Stimulated activated naive CD8-positive, alpha-beta T cell treated with anti-CD3 and anti-CD28 coated beads, Interleukin-15, amount 100 ng/mL, for 72 hours (primary cell): ENCODE measurements around the gene GNA15.

Experiments used
- ATAC-seq: fragments of 150-1000 bp; cut with Tn5 transposase; 2 replicates; pipeline ENCODE4 v1.10.0; 2021; ENCODE audit warnings: mild to moderate bottlenecking, moderate library complexity
- DNase-seq, 2 donors: peaks; one replicate each; pipeline ENCODE4 v3.0.0; 2021 to 2022
- H3K27ac Mint-ChIP-seq, 2 donors: one replicate each; pipeline ENCODE4 v1.8.0; 2022; ENCODE audit warnings: mild to moderate bottlenecking in 2 of 2, mixed read lengths in 2 of 2, moderate library complexity in 2 of 2
- H3K27me3 Mint-ChIP-seq: one replicate; pipeline ENCODE4 v1.8.0; 2022; ENCODE audit warnings: mixed read lengths
- H3K4me1 Mint-ChIP-seq: one replicate; pipeline ENCODE4 v1.8.0; 2022; ENCODE audit warnings: mild to moderate bottlenecking, mixed read lengths
- H3K4me3 Mint-ChIP-seq, 2 donors: one replicate each; pipeline ENCODE4 v1.8.0; 2022; ENCODE audit warnings: mild to moderate bottlenecking in 2 of 2, mixed read lengths in 2 of 2, moderate library complexity in 1 of 2
- H3K9me3 Mint-ChIP-seq, 2 donors: one replicate each; pipeline ENCODE4 v1.8.0; 2022; ENCODE audit warnings: mixed read lengths in 2 of 2

The GNA15 gene

DNA sequence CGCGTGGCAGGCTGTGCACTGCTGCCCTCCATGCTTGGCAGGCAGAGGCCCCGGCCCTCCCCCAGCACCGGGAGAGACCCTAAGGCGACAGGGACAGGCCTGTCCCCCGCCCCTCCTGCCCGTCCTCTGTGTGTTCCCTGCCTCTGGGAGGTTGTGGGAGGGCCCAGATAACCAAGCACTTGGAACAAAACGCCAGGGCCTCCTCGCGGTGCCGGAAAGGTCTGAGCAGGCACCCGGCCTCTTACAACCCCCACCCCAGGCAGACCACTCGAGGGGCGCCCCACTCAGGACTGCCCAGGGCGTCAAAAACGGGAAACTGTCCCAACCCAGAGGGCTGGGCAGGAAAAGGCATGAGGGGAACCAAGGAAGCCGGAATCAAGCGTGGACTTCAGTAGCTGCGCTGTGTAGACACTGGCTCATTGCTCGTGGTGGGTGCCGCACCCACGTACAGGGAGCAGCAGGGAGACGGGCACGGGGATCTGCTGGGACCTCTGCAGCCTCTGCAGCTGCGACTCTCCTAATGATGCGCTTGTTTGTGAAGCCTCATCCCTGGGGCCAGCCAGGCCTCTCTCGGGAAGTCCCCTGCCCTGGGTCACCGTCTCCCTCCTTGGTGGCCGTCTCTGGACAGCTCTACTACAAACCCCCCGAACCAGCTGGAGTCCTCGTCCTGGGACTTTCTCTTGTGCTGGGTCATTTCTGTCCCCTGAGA is 21.7 kb upstream of the GNA15 start:
- no peak for ATAC-seq
- H3K27me3 Mint-ChIP-seq, result no peaks in the 10 kb centered on the region
- no peak overlapping the region for H3K27ac Mint-ChIP-seq
- DNase-seq, result no peak
- H3K4me1 Mint-ChIP-seq, result no peaks in the 10 kb centered on the region
- H3K4me3 Mint-ChIP-seq, result no peak overlapping the region
- H3K9me3 Mint-ChIP-seq, result no peaks in the 10 kb centered on the region

DNA sequence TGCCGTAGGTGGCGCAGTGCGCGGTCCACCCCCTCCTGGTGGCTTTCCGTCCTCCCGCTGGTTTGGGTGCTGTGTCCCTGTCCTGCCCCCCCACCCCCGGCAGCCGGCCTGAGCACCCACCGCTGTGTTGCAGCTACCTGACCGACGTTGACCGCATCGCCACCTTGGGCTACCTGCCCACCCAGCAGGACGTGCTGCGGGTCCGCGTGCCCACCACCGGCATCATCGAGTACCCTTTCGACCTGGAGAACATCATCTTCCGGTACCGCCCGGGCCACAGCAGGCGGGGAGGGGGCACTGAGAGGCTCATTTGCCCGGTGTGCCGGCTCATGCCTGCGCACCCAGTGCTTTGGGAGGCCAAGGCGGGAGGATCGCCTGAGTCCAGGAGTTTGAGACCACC is 21.0 kb upstream of the GNA15 start:
- no peak overlapping the region for H3K27ac Mint-ChIP-seq
- no peaks in the 10 kb centered on the region for H3K4me1 Mint-ChIP-seq
- DNase-seq (no peak), ATAC-seq (no peak)
- H3K4me3 Mint-ChIP-seq, result no peak overlapping the region
- no peaks in the 10 kb centered on the region for H3K9me3 Mint-ChIP-seq
- H3K27me3 Mint-ChIP-seq, result no peaks in the 10 kb centered on the region

GRCh38 chr19:3115411-3115810 is 20.4 kb upstream of the GNA15 start:
- ATAC-seq (peak; percentile 13), DNase-seq (no peak)
- no peaks in the 10 kb centered on the region for H3K9me3 Mint-ChIP-seq
- H3K4me1 Mint-ChIP-seq, result no peaks in the 10 kb centered on the region
- H3K4me3 Mint-ChIP-seq, result no peak overlapping the region
- H3K27ac Mint-ChIP-seq, result no peak overlapping the region
- H3K27me3 Mint-ChIP-seq, result no peaks in the 10 kb centered on the region

GRCh38 chr19:3115916-3116602 is 19.8 kb upstream of the GNA15 start:
- H3K4me1 Mint-ChIP-seq, result no peaks in the 10 kb centered on the region
- no peaks in the 10 kb centered on the region for H3K9me3 Mint-ChIP-seq
- no peak for DNase-seq
- H3K27me3 Mint-ChIP-seq, result no peaks in the 10 kb centered on the region
- no peak overlapping the region for H3K27ac Mint-ChIP-seq
- no peak overlapping the region for H3K4me3 Mint-ChIP-seq
- peak; percentile 13 for ATAC-seq

DNA sequence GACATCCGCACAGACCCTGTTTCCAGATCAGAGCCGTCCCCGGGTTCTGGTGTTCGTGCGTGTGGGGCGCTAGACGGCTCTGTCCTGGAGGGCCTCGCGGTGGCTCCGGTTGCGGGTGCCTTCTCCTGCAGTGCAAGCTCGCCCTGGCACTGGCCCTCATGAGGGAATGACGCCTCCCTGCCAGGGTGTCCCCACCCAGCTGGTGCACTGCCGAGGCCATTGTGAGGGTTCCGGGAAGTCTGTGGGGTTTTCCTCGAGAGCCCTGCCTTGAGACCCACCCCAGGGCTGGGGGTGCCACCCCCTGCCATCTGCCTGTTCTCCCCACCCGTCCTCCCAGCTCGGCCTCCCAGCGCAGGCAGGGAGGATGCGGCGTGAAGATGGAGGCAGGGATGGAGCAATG is 19.2 kb upstream of the GNA15 start:
- Mint-ChIP-seq H3K27me3 (no peaks in the 10 kb centered on the region), H3K27ac (no peak overlapping the region), H3K9me3 (no peaks in the 10 kb centered on the region), H3K4me3 (no peak overlapping the region), H3K4me1 (no peaks in the 10 kb centered on the region)
- DNase-seq (no peak), ATAC-seq (no peak)

DNA sequence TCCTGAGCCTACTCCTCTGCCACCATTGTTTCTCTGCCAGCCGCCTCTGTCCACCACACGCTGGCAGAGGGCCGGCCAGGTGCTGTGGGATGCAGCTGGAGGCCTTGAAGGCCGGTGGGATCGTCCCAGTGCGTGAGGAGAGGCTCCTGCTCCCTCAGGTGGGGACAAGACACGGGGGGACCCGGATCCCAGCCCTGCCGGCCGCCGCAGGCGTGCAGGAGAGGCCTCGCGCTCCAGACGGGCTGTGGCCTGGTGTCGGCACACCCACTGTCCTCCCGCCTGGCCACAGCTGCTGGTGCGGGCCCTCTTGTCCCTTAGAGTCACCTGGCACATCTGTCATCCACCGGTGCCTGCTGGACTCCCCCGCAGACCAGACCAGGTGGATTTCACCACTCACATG is 18.1 kb upstream of the GNA15 start:
- Mint-ChIP-seq H3K27ac (no peak overlapping the region), H3K4me1 (no peaks in the 10 kb centered on the region)
- DNase-seq, result no peak

DNA sequence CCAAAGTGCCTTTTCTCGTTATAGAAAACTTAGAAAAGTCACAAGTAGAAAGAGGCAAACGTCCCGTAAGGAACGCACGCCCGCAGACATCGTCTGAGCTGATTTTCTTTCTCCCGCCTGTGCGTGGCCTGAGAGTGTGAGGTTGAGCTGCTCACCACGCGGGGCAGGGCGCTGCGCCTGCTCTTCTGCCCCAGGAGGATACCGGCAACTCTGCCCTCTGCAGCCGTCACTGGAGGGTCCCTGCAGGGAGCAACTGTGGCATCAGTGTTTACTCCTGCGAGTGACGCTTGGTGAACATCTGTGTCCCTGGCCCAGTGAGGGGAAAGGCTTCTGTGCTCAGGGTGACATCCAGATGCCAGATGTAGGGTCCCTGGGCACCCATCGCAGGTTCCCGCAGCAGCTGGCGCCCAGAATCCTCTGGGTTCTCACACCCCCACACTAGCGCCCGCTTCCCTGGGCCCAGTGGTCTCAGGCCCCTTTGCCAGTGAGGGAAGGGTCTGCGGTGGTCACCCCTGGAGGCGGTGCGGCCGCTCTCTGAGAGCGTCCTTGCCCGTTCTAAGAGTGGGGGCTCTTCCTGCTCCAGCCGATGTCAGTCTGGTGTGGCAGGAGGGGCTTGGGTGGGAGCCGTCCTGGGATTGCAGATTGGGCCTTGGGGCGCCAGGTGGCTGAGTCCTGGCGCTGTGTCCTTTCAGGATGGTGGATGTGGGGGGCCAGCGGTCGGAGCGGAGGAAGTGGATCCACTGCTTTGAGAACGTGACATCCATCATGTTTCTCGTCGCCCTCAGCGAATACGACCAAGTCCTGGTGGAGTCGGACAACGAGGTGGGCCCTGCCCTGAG is 17.4 kb upstream of the GNA15 start:
- Mint-ChIP-seq H3K9me3 (no peaks in the 10 kb centered on the region), H3K27ac (no peak overlapping the region), H3K27me3 (no peaks in the 10 kb centered on the region), H3K4me3 (no peak overlapping the region), H3K4me1 (no peaks in the 10 kb centered on the region)
- DNase-seq, result no peak
- ATAC-seq, result no peak

More for the DNA sequence above, 18.1 kb upstream of the GNA15 start:
- Mint-ChIP-seq H3K9me3 (no peaks in the 10 kb centered on the region), H3K27me3 (no peaks in the 10 kb centered on the region), H3K4me3 (no peak overlapping the region)
- ATAC-seq, result no peak

GRCh38 chr19:3119071-3119595 is 16.7 kb upstream of the GNA15 start:
- Mint-ChIP-seq H3K27me3 (no peaks in the 10 kb centered on the region), H3K9me3 (no peaks in the 10 kb centered on the region), H3K4me1 (no peaks in the 10 kb centered on the region), H3K4me3 (no peak overlapping the region), H3K27ac (peak overlapping the region in 1 of 2 donors; percentile 67)
- ATAC-seq, result no peak
- no peak for DNase-seq

DNA sequence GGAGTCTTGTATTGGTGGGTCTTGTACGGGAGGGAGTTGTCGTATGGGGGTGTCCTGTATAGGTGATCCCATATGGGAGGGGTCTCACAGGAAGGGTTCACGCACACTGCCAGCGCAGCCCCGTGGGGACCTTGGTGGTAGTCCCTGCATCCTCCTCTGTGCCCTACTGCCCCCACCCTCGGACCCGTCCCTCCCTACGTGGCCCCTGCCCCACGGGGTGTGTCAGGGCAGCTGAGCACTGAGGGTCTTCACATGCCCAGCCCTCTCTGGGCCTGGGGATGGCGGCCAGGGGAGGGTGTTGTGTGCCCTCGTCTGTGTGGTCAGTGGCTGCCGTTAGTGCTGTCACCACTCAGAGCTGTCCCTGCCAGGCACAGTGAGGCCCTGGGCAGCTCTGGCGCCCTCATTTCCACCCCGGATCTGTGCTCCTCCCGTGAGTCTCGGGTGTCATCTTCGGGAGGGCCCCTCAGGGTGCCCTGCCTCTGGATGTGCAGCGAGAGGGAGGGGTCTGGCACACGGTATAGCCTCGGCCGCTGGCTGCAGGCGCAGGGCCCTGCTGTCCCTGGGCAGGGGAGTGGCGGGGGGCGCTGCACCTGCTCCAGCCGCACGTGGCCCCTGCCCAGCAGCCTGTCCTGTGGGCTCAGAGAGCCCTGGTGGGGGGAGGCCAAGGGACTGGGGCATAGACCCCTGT is 16.0 kb upstream of the GNA15 start:
- Mint-ChIP-seq H3K27ac (peak overlapping the region in 1 of 2 donors; percentile 67), H3K4me1 (no peaks in the 10 kb centered on the region), H3K27me3 (no peaks in the 10 kb centered on the region), H3K4me3 (no peak overlapping the region), H3K9me3 (no peaks in the 10 kb centered on the region)
- DNase-seq (no peak), ATAC-seq (peak; percentile 17)

GRCh38 chr19:3120611-3121276 is 15.1 kb upstream of the GNA15 start:
- no peak overlapping the region for H3K27ac Mint-ChIP-seq
- no peaks in the 10 kb centered on the region for H3K9me3 Mint-ChIP-seq
- ATAC-seq (no peak), DNase-seq (no peak)
- H3K4me1 Mint-ChIP-seq, result peaks cover 4% of the 10 kb centered on the region
- H3K4me3 Mint-ChIP-seq, result no peak overlapping the region
- H3K27me3 Mint-ChIP-seq, result no peaks in the 10 kb centered on the region

GRCh38 chr19:3121396-3121795 is 14.4 kb upstream of the GNA15 start:
- H3K4me1 Mint-ChIP-seq, result peaks cover 10% of the 10 kb centered on the region
- H3K4me3 Mint-ChIP-seq, result no peak overlapping the region
- H3K27me3 Mint-ChIP-seq, result no peaks in the 10 kb centered on the region
- ATAC-seq, result no peak
- H3K27ac Mint-ChIP-seq, result peak overlapping the region in 1 of 2 donors; percentile 40
- no peak for DNase-seq
- H3K9me3 Mint-ChIP-seq, result no peaks in the 10 kb centered on the region

DNA sequence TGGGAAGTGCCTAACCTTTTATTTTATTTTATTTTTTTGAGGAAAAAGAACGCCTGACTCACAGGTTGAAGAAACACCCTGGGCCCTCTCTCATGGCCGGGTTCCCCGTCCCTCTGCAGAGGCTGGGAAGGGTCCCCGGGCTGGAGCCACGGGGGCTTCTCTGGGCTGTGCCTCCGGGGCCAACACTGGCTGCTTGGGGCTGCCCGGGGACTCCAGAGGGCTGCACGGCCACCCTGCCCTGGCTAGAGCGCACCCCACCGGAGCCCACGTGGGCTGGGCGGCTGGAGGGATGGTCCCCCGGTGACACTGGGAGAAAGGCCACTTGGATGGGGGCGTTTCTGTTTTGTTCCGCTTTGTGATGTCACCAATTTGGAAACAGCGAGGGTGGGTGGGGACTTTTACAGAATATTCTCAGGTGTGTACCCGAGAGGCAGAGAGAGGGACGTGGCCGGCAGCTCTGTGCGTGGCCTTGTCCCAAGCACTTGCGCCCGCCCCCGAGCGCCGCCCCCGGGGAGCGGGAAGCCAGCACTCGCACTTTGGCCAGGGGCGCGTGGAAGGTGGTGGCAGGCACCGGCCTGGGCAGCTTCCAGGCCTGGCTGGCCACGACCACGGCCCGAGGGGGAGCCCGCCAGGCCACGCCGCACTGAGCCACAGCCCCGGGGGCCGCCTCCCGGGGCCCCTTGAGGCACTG is 13.9 kb upstream of the GNA15 start:
- ATAC-seq (no peak), DNase-seq (no peak)
- Mint-ChIP-seq H3K27ac (peak overlapping the region in 1 of 2 donors; percentile 40), H3K4me3 (no peak overlapping the region), H3K4me1 (peaks cover 10% of the 10 kb centered on the region), H3K9me3 (no peaks in the 10 kb centered on the region), H3K27me3 (no peaks in the 10 kb centered on the region)

DNA sequence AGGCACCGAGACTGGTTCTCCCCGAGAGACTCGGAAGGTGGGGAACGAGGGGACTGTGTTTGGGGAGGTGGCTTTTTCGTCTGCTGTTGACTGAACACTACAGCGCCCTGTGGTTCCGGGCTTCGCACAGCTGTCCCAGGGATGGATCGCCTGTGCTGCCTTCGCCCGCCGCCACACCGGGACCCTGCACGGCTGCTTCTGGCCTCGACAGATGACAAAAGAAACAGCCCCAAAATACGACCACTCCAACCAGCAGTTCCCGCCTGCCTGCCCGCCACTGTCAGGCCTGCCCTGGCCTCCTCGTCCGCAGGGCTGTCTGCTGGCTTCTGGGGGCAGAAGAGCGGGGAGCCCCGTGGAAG is 13.3 kb upstream of the GNA15 start:
- H3K27ac Mint-ChIP-seq, result no peak overlapping the region
- H3K4me1 Mint-ChIP-seq, result peaks cover 10% of the 10 kb centered on the region
- no peak overlapping the region for H3K4me3 Mint-ChIP-seq
- DNase-seq (no peak), ATAC-seq (no peak)
- H3K27me3 Mint-ChIP-seq, result no peaks in the 10 kb centered on the region
- no peaks in the 10 kb centered on the region for H3K9me3 Mint-ChIP-seq

GRCh38 chr19:3123088-3123721 is 12.6 kb upstream of the GNA15 start:
- DNase-seq, result no peak
- no peak overlapping the region for H3K27ac Mint-ChIP-seq
- H3K4me1 Mint-ChIP-seq, result peaks cover 10% of the 10 kb centered on the region
- H3K27me3 Mint-ChIP-seq, result no peaks in the 10 kb centered on the region
- H3K4me3 Mint-ChIP-seq, result no peak overlapping the region
- no peaks in the 10 kb centered on the region for H3K9me3 Mint-ChIP-seq
- no peak for ATAC-seq
